Calu3 (cell line): ENCODE data around the gene TRAPPC14. TPM values are rescaled to one million over a fixed set of nuclear protein-coding genes. Genes with fewer than 3 reads are reported as not detected.
"Not testable (repeated sequence)": the region's sequence is repeated elsewhere in the genome, so short reads cannot be mapped to it uniquely, and the experiment has no call there.

Source experiments
- BruUV-seq: library from RNA; stranded (reverse); fragments of 400-500 nt; replicated peaks from 2 replicates; lab custom pipeline; 2021; lab: Mats Ljungman, UMichigan
- CTCF ChIA-PET: fragments of 300-600 bp; sonication (Branson Sonifier 250); formaldehyde crosslinking; loops from one replicate; lab custom pipeline; 2022; ENCODE audit warnings: antibody characterized with exemption; lab: Charles Lee
- DNase-seq: peaks from one replicate; pipeline ENCODE4 v3.0.0; 2022
- H3K27ac Mint-ChIP-seq: one replicate; pipeline ENCODE4 v1.8.0; 2022; ENCODE audit warnings: mixed read lengths; ENCODE audit not compliant: unreplicated experiment
- H3K27me3 Mint-ChIP-seq: one replicate; pipeline ENCODE4 v1.8.0; 2022; ENCODE audit warnings: mixed read lengths; ENCODE audit not compliant: unreplicated experiment
- H3K36me3 Mint-ChIP-seq: one replicate; pipeline ENCODE4 v1.8.0; 2022; ENCODE audit warnings: mild to moderate bottlenecking, moderate library complexity, mixed read lengths; ENCODE audit not compliant: insufficient read depth, unreplicated experiment
- H3K4me1 Mint-ChIP-seq: one replicate; pipeline ENCODE4 v1.8.0; 2022; ENCODE audit warnings: mild to moderate bottlenecking, low read depth, mixed read lengths; ENCODE audit not compliant: unreplicated experiment
- H3K4me3 Mint-ChIP-seq: one replicate; pipeline ENCODE4 v1.8.0; 2022; ENCODE audit warnings: mild to moderate bottlenecking, low read depth, moderate library complexity, mixed read lengths; ENCODE audit not compliant: unreplicated experiment
- H3K9me3 Mint-ChIP-seq: one replicate; pipeline ENCODE4 v1.8.0; 2022; ENCODE audit warnings: low read depth, mixed read lengths; ENCODE audit not compliant: unreplicated experiment
- intact Hi-C: fragments of 100-400 bp; cut with micrococcal nuclease; formaldehyde crosslinking; loops from one replicate; pipeline ENCODE4 v1.10.0; 2022; ENCODE audit not compliant: unreplicated experiment
- total RNA-seq: library from RNA; stranded (reverse); gene quantifications from 2 replicates; pipeline ENCODE4 v1.2.3, GENCODE V29; 2022
- TF ChIP-seq, protein P1 (sequence below): fragments of 200-600 bp; IDR thresholded peaks from one replicate; pipeline ENCODE4 v1.8.0; 2022; ENCODE audit warnings: antibody characterized with exemption; ENCODE audit not compliant: unreplicated experiment

Gene TRAPPC14
- total RNA-seq, 1 experiment from 2014 or later, result 17.5 TPM

DNA sequence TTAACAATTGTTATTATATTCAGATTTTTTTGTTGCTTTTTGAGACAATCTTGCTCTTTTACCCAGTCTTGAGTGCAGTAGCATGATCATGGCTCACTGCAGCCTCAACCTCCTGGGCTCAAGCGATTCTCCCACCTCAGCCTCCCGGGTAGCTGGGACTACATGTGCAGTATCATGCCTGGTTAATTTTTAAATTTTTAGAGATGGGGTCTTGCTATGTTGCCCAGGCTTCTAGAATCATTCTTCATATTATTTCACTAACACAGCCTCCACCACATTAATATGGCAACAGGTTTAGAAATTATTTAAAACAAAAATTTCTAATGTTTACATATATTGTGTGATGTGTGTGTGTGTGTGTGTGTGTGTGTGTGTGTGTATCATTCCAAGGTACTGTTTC is 11.2 kb downstream of the TRAPPC14 start:
- H3K4me3 Mint-ChIP-seq, result no peak overlapping the region
- intact Hi-C loops, result no loop called here
- peaks cover 27% of the 10 kb centered on the region for H3K36me3 Mint-ChIP-seq
- CTCF ChIA-PET, result no interaction called here
- no peak overlapping the region for H3K27ac Mint-ChIP-seq
- H3K9me3 Mint-ChIP-seq, result no peaks in the 10 kb centered on the region
- H3K4me1 Mint-ChIP-seq, result peaks cover 21% of the 10 kb centered on the region
- BruUV-seq, result no TSS peak
- no peaks in the 10 kb centered on the region for H3K27me3 Mint-ChIP-seq
- no peak for DNase-seq
- TF ChIP-seq, protein P1, sequence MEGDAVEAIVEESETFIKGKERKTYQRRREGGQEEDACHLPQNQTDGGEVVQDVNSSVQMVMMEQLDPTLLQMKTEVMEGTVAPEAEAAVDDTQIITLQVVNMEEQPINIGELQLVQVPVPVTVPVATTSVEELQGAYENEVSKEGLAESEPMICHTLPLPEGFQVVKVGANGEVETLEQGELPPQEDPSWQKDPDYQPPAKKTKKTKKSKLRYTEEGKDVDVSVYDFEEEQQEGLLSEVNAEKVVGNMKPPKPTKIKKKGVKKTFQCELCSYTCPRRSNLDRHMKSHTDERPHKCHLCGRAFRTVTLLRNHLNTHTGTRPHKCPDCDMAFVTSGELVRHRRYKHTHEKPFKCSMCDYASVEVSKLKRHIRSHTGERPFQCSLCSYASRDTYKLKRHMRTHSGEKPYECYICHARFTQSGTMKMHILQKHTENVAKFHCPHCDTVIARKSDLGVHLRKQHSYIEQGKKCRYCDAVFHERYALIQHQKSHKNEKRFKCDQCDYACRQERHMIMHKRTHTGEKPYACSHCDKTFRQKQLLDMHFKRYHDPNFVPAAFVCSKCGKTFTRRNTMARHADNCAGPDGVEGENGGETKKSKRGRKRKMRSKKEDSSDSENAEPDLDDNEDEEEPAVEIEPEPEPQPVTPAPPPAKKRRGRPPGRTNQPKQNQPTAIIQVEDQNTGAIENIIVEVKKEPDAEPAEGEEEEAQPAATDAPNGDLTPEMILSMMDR, result no peak

DNA sequence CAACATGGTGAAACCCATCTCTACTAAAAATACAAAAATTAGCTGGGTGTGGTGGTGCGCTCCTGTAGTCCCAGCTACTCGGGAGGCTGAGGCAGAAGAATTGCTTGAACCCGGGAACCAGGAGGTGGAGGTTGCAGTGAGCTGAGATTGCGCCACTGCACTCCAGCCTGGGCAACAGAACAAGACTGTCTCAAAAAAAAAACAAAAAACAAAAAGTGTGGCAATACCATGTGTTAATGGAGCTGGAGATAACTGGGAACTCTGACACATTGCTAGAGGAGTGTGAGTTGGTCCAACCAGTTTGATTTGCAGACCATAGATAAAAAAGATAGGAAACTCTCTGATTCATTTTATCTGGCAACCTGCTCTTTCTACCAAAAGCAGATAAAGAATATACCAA is 12.2 kb downstream of the TRAPPC14 start:
- Mint-ChIP-seq H3K4me1 (peaks cover 23% of the 10 kb centered on the region), H3K36me3 (peaks cover 20% of the 10 kb centered on the region)
- BruUV-seq, DNase-seq, H3K9me3 Mint-ChIP-seq, H3K27ac Mint-ChIP-seq, CTCF ChIA-PET, intact Hi-C loops, H3K27me3 Mint-ChIP-seq, H3K4me3 Mint-ChIP-seq: not testable (repeated sequence)

- CTCF ChIA-PET, result interaction anchor here (0.7 kb wide), 1 partner anchor 29 kb away, joined by 3 read pairs; no protein-coding TSS in a partner anchor
- no TSS peak for BruUV-seq
- TF ChIP-seq, protein P1, result no peak
- intact Hi-C loops, result no loop called here
- Mint-ChIP-seq H3K27ac (no peak overlapping the region), H3K4me1 (peaks cover 7% of the 10 kb centered on the region), H3K9me3 (no peaks in the 10 kb centered on the region), H3K36me3 (peaks cover under 1% of the 10 kb centered on the region), H3K4me3 (no peak overlapping the region), H3K27me3 (no peaks in the 10 kb centered on the region)
- DNase-seq, result no peak
Observed at GRCh38 chr7:100142461-100142860, 16.1 kb downstream of the TRAPPC14 start.

GRCh38 chr7:100141555-100141949 is 17.0 kb downstream of the TRAPPC14 start:
- Mint-ChIP-seq H3K9me3 (no peaks in the 10 kb centered on the region), H3K27ac (no peak overlapping the region), H3K27me3 (no peaks in the 10 kb centered on the region), H3K4me1 (peaks cover 7% of the 10 kb centered on the region), H3K36me3 (no peaks in the 10 kb centered on the region), H3K4me3 (no peak overlapping the region)
- no peak for DNase-seq
- CTCF ChIA-PET, result interaction anchor here (0.5 kb wide), 1 partner anchor 41 kb away, joined by 3 read pairs; no protein-coding TSS in a partner anchor
- intact Hi-C loops, result no loop called here
- no TSS peak for BruUV-seq
- TF ChIP-seq, protein P1, result no peak
